GM21786 (cell line): Measurements from ENCODE around the gene SKI.

Source experiments
- ATAC-seq: cut with Tn5 transposase; IDR thresholded peaks from one replicate; pipeline ENCODE4 v1.9.1; 2021; ENCODE audit not compliant: unreplicated experiment

Gene SKI

GRCh38 chr1:2335721-2336455 is 107.8 kb downstream of the SKI start:
- ATAC-seq: no peak

GRCh38 chr1:2336499-2336898 is 108.4 kb downstream of the SKI start:
- no peak for ATAC-seq

GRCh38 chr1:2337081-2337480 is 109.0 kb downstream of the SKI start:
- ATAC-seq: no peak

GRCh38 chr1:2337501-2337900 is 109.4 kb downstream of the SKI start:
- ATAC-seq: no peak

GRCh38 chr1:2339206-2340085 is 111.3 kb downstream of the SKI start:
- ATAC-seq: no peak

- ATAC-seq: no peak
These were observed 112.2 kb downstream of the SKI start for GRCh38 chr1:2340086-2340917.

- no peak for ATAC-seq
These were observed 112.8 kb downstream of the SKI start for GRCh38 chr1:2340918-2341254.

GRCh38 chr1:2341706-2342383 is 113.7 kb downstream of the SKI start:
- no peak for ATAC-seq

GRCh38 chr1:2342384-2343022 is 114.4 kb downstream of the SKI start:
- ATAC-seq: no peak

GRCh38 chr1:2343023-2343935 is 115.2 kb downstream of the SKI start:
- no peak for ATAC-seq

- no peak for ATAC-seq
These were observed 116.1 kb downstream of the SKI start for GRCh38 chr1:2344121-2344681.

- no peak for ATAC-seq
These were observed 116.7 kb downstream of the SKI start for GRCh38 chr1:2344744-2345296.

GRCh38 chr1:2345297-2346075 is 117.4 kb downstream of the SKI start:
- no peak for ATAC-seq

GRCh38 chr1:2346691-2347408 is 118.7 kb downstream of the SKI start:
- no peak for ATAC-seq

GRCh38 chr1:2347409-2347785 is 119.3 kb downstream of the SKI start:
- ATAC-seq: no peak

- no peak for ATAC-seq
These were observed 119.8 kb downstream of the SKI start for GRCh38 chr1:2347896-2348295.
